K562 (cell line): ENCODE measurements around the gene COX6A1. TPM values are rescaled to one million over a fixed set of nuclear protein-coding genes. Genes with fewer than 3 reads are reported as not detected.

ENCODE experiments used
- ARID3B ChIP-seq: fragments of 250-450 bp; sonication (Bioruptor Pico); IDR thresholded peaks from 2 replicates; pipeline ENCODE4 v1.4.0; 2020; ENCODE audit warnings: borderline replicate concordance
- ARNT ChIP-seq, 2 experiments: fragments of 450-650 bp; IDR thresholded peaks; 2 replicates each; pipeline ENCODE4 v1.6.1; 2016; ENCODE audit warnings: mild to moderate bottlenecking in 1 of 2
- CREB1 ChIP-seq, 2 experiments: sonication (generic) in 1 of 2; formaldehyde crosslinking in 1 of 2; IDR thresholded peaks; 2 replicates each; pipeline versions ENCODE4 v1.6.1 to v1.8.0; 2012 to 2022; ENCODE audit warnings: inconsistent platforms in 1 of 2, mild to moderate bottlenecking in 1 of 2, missing genetic modification reagents in 1 of 2, moderate library complexity in 1 of 2
- NFIX ChIP-seq: fragments of 250-450 bp; sonication (Bioruptor Pico); IDR thresholded peaks from 2 replicates; pipeline ENCODE4 v1.4.0; 2020; ENCODE audit warnings: low read depth, mild to moderate bottlenecking, moderate library complexity
- SRSF7 ChIP-seq: fragments of 200-400 bp; formaldehyde crosslinking; optimal IDR thresholded peaks from 2 replicates; pipeline ENCODE3; 2017; ENCODE audit warnings: mild to moderate bottlenecking, low read depth, low read length
- ZNF318 ChIP-seq, 2 experiments: fragments of 450-650 bp; IDR thresholded peaks; 2 replicates each; pipeline ENCODE4 v1.6.1; 2016; ENCODE audit warnings: mild to moderate bottlenecking in 2 of 2, borderline replicate concordance in 1 of 2, low read depth in 1 of 2, moderate library complexity in 1 of 2
- ZNF583 ChIP-seq: fragments of 250-450 bp; sonication (Bioruptor Pico); IDR thresholded peaks from 2 replicates; pipeline ENCODE4 v1.4.0; 2020
- polyA plus RNA-seq, 8 experiments: library from polyadenylated mRNA; depleted of rRNA in 4 of 8; stranded (reverse) in 5 of 8; unstranded in 3 of 8; fragments of >200 nt; fragmentation: Nextera tagmentation in 2 of 8; fragmentation: Illumina TruSeq in 1 of 8; extraction: Ambion mirVana in 2 of 8; extraction: Trizol in 1 of 8; gene quantifications; 2 replicates each; pipeline versions ENCODE4 v1.2.1 to v1.2.3, GENCODE V29; 2011 to 2014; ENCODE audit warnings: inconsistent platforms in 1 of 8, missing spikeins in 1 of 8
- total RNA-seq, 7 experiments: library from RNA; depleted of rRNA in 6 of 7; stranded (reverse); fragments of >200 nt in 6 of 7; fragmentation: Illumina TruSeq in 2 of 7; extraction: Trizol in 2 of 7; gene quantifications; 2 replicates each; pipeline versions ENCODE4 v1.2.1 to v1.2.3, GENCODE V29; 2011 to 2021; ENCODE audit warnings: low replicate concordance in 1 of 7

The COX6A1 gene
- total and polyA plus RNA-seq, 9 of the 15 experiments (the other 6 are each of a cell fraction or from before 2014, with no cell fraction given) = 414 to 4,142 (median 931) TPM

GRCh38 chr12:120428597-120429229, 9.2 kb upstream of the COX6A1 start (continued):
- TF ChIP-seq CREB1 (IDR thresholded peaks at IDR 0.05) = no peak
- no peak for TF ChIP-seq CREB1 (CRISPR knock-in tag; IDR thresholded peaks at IDR 0.05)
- no peak for TF ChIP-seq ARNT (IDR thresholded peaks at IDR 0.05)
- no peak for TF ChIP-seq ARID3B
- no peak for TF ChIP-seq ZNF318 (IDR thresholded peaks at IDR 0.05; ENCODE audit: borderline replicate concordance in 1 of 2, low read depth in 1 of 2)
- no peak for TF ChIP-seq NFIX
- TF ChIP-seq ZNF583 (CRISPR knock-in tag) = no peak
- TF ChIP-seq SRSF7 = no peak
